ENCODE data around the gene KLK11. TPM values are rescaled to one million over a fixed set of nuclear protein-coding genes. Genes with fewer than 3 reads are reported as not detected.
"Not testable (repeated sequence)": the region's sequence is repeated elsewhere in the genome, so short reads cannot be mapped to it uniquely, and the experiment has no call there.

The KLK11 gene
- total RNA-seq, 2 experiments from 2014 or later: not detected

DNA sequence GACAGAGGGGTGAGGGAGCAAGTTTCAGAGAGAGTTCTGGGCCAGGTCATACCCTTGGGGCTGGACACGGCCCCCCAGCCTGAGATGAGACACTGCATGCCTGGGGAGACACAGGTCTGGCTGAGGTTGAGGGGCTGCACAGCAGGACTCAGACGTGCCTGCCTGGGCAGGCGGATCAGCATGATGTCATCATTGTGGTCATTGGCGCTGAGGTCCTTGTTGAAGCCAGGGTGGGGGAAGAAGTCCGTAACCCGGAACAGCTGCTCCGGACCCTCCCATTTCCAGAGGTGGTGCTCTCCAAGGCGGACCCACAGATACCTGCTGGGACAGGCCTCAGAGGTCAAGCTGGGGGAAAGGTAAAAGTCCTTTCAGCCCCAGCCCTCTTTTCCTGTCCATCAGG, 20.0 kb downstream of the KLK11 start:
- no peaks in the 10 kb centered on the region for H3K9me3 Mint-ChIP-seq
- H3K4me3 Mint-ChIP-seq: no peak overlapping the region
- ATAC-seq (ENCODE audit: low read depth): no peak
- no peak overlapping the region for H3K27ac Mint-ChIP-seq
- DNase-seq: no peak
- peaks cover 19% of the 10 kb centered on the region for H3K27me3 Mint-ChIP-seq
- POLR2A ChIA-PET: no interaction called here
- no peaks in the 10 kb centered on the region for H3K4me1 Mint-ChIP-seq
- H3K36me3 Mint-ChIP-seq: no peaks in the 10 kb centered on the region

- Mint-ChIP-seq H3K4me1 (no peaks in the 10 kb centered on the region), H3K36me3 (no peaks in the 10 kb centered on the region), H3K27me3 (peaks cover 22% of the 10 kb centered on the region), H3K27ac (no peak overlapping the region), H3K9me3 (no peaks in the 10 kb centered on the region), H3K4me3 (no peak overlapping the region)
- no peak for DNase-seq
- no peak for ATAC-seq (ENCODE audit: low read depth)
- POLR2A ChIA-PET: no interaction called here
Observed at GRCh38 chr19:51005248-51005647, 21.2 kb downstream of the KLK11 start.

DNA sequence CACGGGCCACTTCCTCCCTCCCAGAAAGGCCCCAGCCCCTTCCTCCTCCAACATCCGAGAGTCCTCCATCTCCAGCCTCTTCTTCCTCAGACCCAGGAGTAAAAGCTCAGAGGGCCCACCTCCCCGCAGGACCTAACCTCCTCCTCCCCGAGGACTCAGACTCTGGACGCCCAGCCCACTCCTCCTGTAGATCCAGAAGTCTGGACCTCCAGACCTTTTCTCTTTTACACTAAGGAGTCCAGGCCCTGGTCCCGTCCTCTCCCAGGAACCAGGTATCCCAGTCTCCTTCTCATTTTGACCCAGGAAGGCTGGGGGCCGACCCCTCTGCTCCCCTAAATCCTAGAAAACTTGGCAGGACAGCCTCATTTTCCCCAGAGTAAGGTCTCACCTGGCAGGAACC, 23.1 kb downstream of the KLK11 start:
- ATAC-seq (ENCODE audit: low read depth): no peak
- no peak for DNase-seq
- H3K27ac Mint-ChIP-seq: no peak overlapping the region
- peaks cover 16% of the 10 kb centered on the region for H3K27me3 Mint-ChIP-seq
- no peaks in the 10 kb centered on the region for H3K9me3 Mint-ChIP-seq
- POLR2A ChIA-PET: no interaction called here
- H3K4me3 Mint-ChIP-seq: no peak overlapping the region
- H3K36me3 Mint-ChIP-seq: no peaks in the 10 kb centered on the region
- no peaks in the 10 kb centered on the region for H3K4me1 Mint-ChIP-seq

DNA sequence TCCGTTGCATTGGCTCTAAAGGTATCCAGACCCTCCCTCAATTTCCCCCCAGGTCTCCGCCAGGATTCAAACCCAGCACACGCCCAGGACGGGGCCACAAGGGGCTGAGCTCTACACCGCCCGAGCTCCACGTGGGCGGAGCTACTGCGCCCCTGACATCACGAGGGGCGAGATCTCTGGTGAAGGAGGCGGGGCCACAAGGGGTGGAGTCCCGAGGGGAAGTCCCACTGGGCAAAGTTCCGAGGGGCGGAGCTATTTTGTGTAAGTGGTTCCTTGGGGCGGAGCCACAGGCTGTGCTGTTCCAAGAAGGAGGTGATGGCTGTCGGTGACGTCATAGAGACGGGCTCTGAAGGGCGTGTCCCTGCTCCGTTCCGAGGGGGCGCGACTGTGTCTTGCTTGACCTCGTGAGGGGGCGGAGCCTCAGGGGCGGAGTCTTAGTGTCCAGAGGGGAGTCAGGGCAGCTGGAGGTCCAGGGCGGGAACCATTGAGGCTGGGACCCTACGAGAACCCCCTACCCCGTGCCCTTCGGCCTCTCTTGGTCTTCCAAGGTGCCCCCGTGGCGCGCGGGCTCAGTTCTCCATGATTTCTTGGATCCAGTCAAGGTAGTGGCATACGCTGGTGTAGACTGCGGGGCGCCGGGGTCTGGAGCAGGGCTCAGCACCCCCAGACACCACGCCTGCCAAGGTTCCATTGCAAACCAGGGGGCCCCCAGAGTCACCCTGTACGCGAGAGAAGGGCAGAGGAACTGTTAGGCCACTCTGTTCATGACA, 23.7 kb downstream of the KLK11 start:
- Mint-ChIP-seq H3K27ac (no peak overlapping the region), H3K27me3 (peaks cover 16% of the 10 kb centered on the region), H3K4me1 (no peaks in the 10 kb centered on the region), H3K9me3 (no peaks in the 10 kb centered on the region), H3K4me3 (no peak overlapping the region), H3K36me3 (no peaks in the 10 kb centered on the region)
- POLR2A ChIA-PET: no interaction called here
- ATAC-seq (ENCODE audit: low read depth) (peak; percentile 30), DNase-seq (no peak)

DNA sequence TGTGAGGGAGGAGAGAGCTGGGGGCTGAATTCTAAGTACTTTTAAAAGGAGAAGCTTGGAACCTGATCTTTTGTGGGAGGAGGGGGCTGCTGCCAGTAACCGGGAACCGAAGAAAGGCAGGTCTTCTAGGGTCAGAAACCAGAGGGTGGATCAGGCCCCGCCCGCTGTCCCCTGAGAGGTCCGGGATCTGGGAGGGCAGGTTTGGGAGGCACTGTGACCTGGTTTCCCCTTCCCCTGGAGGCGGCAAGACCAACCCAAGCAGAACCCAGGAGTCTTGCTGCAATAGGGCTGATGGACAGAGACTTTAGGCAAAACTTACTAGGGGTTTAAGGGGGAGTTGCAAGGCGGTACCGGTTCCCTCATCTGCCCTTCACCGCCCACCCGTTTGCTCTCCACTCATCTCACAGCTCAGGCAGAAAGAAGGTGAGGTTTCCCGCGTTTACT, 24.3 kb downstream of the KLK11 start:
- Mint-ChIP-seq H3K27me3 (peaks cover 16% of the 10 kb centered on the region), H3K27ac (no peak overlapping the region), H3K4me1 (no peaks in the 10 kb centered on the region), H3K9me3 (no peaks in the 10 kb centered on the region), H3K36me3 (no peaks in the 10 kb centered on the region), H3K4me3 (no peak overlapping the region)
- no peak for ATAC-seq (ENCODE audit: low read depth)
- DNase-seq: no peak
- POLR2A ChIA-PET: no interaction called here

GRCh38 chr19:51001515-51001914, 24.9 kb downstream of the KLK11 start, which contains the start of gene KLK8:
Gene KLK8, minus strand, starts transcription at chr19:51001604. Its CDS starts 437 bp downstream, at chr19:51001167.
- no peaks in the 10 kb centered on the region for H3K4me1 Mint-ChIP-seq
- POLR2A ChIA-PET: no interaction called here
- no peaks in the 10 kb centered on the region for H3K36me3 Mint-ChIP-seq
- H3K27me3 Mint-ChIP-seq: peaks cover 16% of the 10 kb centered on the region
- no peak within 1 kb of the TSS for H3K27ac Mint-ChIP-seq
- DNase-seq: no peak
- no peaks in the 10 kb centered on the region for H3K9me3 Mint-ChIP-seq
- no peak for ATAC-seq (ENCODE audit: low read depth)
- no peak within 1 kb of the TSS for H3K4me3 Mint-ChIP-seq

DNA sequence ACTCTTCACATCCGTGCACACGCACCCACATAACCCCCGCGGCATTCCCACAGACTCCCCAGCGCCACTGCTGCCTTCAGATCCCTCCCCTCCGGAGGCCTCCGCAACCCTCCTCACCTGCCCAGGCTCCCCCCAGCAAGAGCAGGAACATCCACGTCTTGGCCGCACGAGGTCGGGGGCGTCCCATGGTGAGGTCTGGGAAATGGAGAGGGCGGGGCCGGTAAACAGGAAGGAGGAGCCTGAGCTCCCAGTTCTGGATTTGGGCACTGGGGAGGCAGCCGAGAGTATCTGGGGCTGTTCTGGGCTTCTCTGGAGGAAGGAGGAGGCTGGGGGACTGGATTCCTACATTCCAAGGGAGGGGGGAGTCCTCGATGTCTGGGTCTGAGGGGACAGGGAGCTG, 25.4 kb downstream of the KLK11 start:
- no peaks in the 10 kb centered on the region for H3K9me3 Mint-ChIP-seq
- POLR2A ChIA-PET: no interaction called here
- H3K4me3 Mint-ChIP-seq: no peak overlapping the region
- H3K27ac Mint-ChIP-seq: no peak overlapping the region
- no peak for DNase-seq
- no peak for ATAC-seq (ENCODE audit: low read depth)
- H3K36me3 Mint-ChIP-seq: no peaks in the 10 kb centered on the region
- peaks cover 16% of the 10 kb centered on the region for H3K27me3 Mint-ChIP-seq
- H3K4me1 Mint-ChIP-seq: no peaks in the 10 kb centered on the region

DNA sequence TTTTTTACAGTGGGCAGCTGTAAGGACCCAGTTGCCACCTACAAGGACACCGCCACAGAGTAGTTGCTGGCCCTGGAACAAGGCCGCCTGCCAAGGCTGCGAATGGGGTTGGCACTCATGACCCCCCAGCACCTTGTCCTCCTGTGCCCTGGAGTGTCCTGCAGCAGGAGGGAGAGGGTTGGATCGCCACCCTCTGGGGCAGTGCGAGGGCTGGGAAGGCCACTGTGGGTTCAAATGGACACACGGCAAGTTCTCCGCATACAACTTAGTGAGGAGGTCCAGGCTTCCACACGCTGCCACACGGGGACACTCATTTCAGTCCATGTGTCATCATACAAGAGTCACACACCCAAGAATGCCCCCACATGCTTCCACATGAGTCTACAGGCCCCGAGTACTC, 26.0 kb downstream of the KLK11 start:
- Mint-ChIP-seq H3K4me1 (no peaks in the 10 kb centered on the region), H3K36me3 (no peaks in the 10 kb centered on the region), H3K9me3 (no peaks in the 10 kb centered on the region), H3K27ac (no peak overlapping the region), H3K27me3 (peaks cover 16% of the 10 kb centered on the region), H3K4me3 (no peak overlapping the region)
- POLR2A ChIA-PET: no interaction called here
- DNase-seq (no peak), ATAC-seq (ENCODE audit: low read depth) (no peak)

GRCh38 chr19:50998686-50999085, 27.7 kb downstream of the KLK11 start:
- H3K27me3 Mint-ChIP-seq: peaks cover 16% of the 10 kb centered on the region
- no peaks in the 10 kb centered on the region for H3K4me1 Mint-ChIP-seq
- no peak for DNase-seq
- no peak overlapping the region for H3K27ac Mint-ChIP-seq
- ATAC-seq (ENCODE audit: low read depth): no peak
- H3K4me3 Mint-ChIP-seq: no peak overlapping the region
- POLR2A ChIA-PET: no interaction called here
- no peaks in the 10 kb centered on the region for H3K36me3 Mint-ChIP-seq
- no peaks in the 10 kb centered on the region for H3K9me3 Mint-ChIP-seq

DNA sequence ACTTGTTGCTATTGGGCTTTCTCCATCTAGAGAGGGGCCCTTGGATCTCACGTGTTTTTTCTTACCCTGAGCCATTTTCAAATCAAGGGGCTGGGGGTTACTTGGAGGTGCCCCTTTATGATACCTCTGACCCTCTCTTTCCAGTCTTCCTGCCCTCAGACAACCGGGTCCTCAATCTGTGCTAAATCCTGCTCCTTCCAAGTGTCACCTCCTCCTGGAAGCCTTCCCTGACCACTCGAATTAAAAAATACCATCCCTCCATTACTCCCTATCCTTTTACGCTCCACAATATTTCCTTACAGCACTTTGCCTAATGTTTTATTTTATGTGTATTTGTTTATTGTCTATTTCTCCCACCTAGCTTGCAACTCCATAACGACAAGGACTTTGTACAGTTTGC, 28.4 kb downstream of the KLK11 start:
- H3K27me3 Mint-ChIP-seq: peaks cover 16% of the 10 kb centered on the region
- ATAC-seq (ENCODE audit: low read depth): no peak
- no peaks in the 10 kb centered on the region for H3K9me3 Mint-ChIP-seq
- no peaks in the 10 kb centered on the region for H3K36me3 Mint-ChIP-seq
- DNase-seq: no peak
- no peaks in the 10 kb centered on the region for H3K4me1 Mint-ChIP-seq
- no peak overlapping the region for H3K27ac Mint-ChIP-seq
- POLR2A ChIA-PET: no interaction called here
- no peak overlapping the region for H3K4me3 Mint-ChIP-seq

GRCh38 chr19:50994129-50994528, 32.3 kb downstream of the KLK11 start:
- Mint-ChIP-seq H3K9me3 (no peaks in the 10 kb centered on the region), H3K4me1 (no peaks in the 10 kb centered on the region), H3K27ac (no peak overlapping the region), H3K27me3 (peaks cover 4% of the 10 kb centered on the region), H3K36me3 (no peaks in the 10 kb centered on the region), H3K4me3 (no peak overlapping the region)
- ATAC-seq (ENCODE audit: low read depth): no peak
- POLR2A ChIA-PET: no interaction called here
- DNase-seq: no peak

- Mint-ChIP-seq H3K9me3 (no peaks in the 10 kb centered on the region), H3K4me3 (no peak overlapping the region), H3K36me3 (no peaks in the 10 kb centered on the region), H3K27me3 (peaks cover 8% of the 10 kb centered on the region), H3K4me1 (no peaks in the 10 kb centered on the region), H3K27ac (no peak overlapping the region)
- ATAC-seq (ENCODE audit: low read depth) (no peak), DNase-seq (no peak)
- POLR2A ChIA-PET: no interaction called here
Observed at GRCh38 chr19:50992666-50993035, 33.8 kb downstream of the KLK11 start.

- H3K9me3 Mint-ChIP-seq; H3K4me1 Mint-ChIP-seq; H3K4me3 Mint-ChIP-seq; DNase-seq; ATAC-seq (ENCODE audit: low read depth); H3K36me3 Mint-ChIP-seq; POLR2A ChIA-PET; H3K27ac Mint-ChIP-seq: not testable (repeated sequence)
- H3K27me3 Mint-ChIP-seq: peaks cover 43% of the 10 kb centered on the region
Observed at GRCh38 chr19:50984416-50984815, 42.0 kb downstream of the KLK11 start.

DNA sequence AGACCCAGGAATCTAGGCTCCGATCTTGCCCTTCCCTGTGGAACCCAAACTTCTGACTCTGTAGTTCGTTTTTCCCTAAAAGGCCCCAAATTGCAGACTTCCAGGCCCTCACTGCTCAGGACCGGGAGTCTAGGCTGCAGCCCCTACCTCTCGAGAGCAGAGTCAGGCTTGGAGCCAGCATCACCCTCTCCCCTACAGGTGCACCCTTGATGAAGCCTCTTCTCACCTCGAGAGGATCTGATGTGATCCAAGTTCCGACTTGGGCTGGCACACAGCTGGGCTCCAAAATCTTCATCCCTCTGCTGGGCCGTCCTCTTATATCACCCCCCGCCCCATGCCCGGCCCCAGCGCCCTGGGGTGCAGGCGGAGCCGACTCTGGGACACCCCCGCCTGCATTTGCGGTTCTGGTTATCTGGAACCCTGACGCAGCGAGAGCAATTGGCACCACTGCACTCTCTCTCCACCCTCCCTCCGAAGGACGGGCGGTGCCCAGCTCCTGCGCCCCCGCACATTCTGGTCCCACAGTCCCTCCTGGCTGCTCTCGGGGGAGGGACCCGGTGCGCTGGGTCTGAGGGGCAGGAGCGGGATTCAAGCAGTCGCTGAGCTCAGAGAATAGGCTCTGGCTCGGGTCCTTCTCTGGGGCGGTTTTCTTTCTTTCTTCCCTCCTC, 42.7 kb downstream of the KLK11 start, which contains the start of gene KLK7:
Gene KLK7, minus strand, starts transcription at position 293 of the 668 bp plus-strand sequence. CDS start 1,518 bp downstream, outside the sequence.
- DNase-seq (no peak), ATAC-seq (ENCODE audit: low read depth) (no peak)
- POLR2A ChIA-PET: no interaction called here
- H3K36me3 Mint-ChIP-seq: no peaks in the 10 kb centered on the region
- H3K4me3 Mint-ChIP-seq: no peak within 1 kb of the TSS
- peaks cover 40% of the 10 kb centered on the region for H3K27me3 Mint-ChIP-seq
- no peak within 1 kb of the TSS for H3K27ac Mint-ChIP-seq
- H3K9me3 Mint-ChIP-seq: no peaks in the 10 kb centered on the region
- no peaks in the 10 kb centered on the region for H3K4me1 Mint-ChIP-seq

Measured in activated naive CD8-positive, alpha-beta T cell treated with anti-CD3 and anti-CD28 coated beads, Interleukin-2, amount 10 ng/mL, durations not matched to agents 7 days and 5 days (primary cell).